Thyroid gland (tissue), 4 donors: Measurements from ENCODE around the gene TTI1.

Experiments used
- POLR2A ChIP-seq, 2 donors: fragments of 450-650 bp; IDR thresholded peaks; one replicate each; pipeline ENCODE4 v1.6.1; 2017; ENCODE audit warnings: antibody characterized with exemption in 2 of 2, mild to moderate bottlenecking in 2 of 2, moderate library complexity in 1 of 2
- TF ChIP-seq, protein P1 (sequence below), 6 experiments: fragments of 200-600 bp in 3 of 6; fragments of 450-650 bp in 3 of 6; sonication (generic) in 3 of 6; IDR thresholded peaks; one replicate each; pipeline ENCODE4 v1.5.1; 2016 to 2019; ENCODE audit warnings: antibody characterized with exemption in 6 of 6, mild to moderate bottlenecking in 2 of 6, inconsistent platforms in 1 of 6, moderate library complexity in 1 of 6

DNA sequence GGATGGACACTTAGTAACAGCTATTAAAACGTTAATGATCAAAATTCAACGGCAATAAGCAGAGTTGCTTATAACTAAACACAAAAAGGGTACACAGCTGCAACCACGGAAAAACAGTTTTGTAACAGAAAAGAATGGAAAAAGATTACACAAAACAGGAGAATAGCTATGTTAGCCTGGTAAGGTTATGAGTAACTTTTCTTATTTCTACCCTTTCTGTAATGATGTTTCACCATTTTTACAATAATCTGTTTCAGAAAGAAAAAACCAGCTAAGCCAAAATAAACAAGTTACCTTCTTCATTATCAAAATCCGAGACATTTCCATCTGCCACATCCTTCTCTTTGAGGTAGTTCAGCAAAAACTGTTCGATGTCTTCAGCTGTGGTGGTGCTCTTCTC, 27.4 kb downstream of the TTI1 start:
- no peak for TF ChIP-seq POLR2A (IDR thresholded peaks at IDR 0.05)
- TF ChIP-seq, protein P1, sequence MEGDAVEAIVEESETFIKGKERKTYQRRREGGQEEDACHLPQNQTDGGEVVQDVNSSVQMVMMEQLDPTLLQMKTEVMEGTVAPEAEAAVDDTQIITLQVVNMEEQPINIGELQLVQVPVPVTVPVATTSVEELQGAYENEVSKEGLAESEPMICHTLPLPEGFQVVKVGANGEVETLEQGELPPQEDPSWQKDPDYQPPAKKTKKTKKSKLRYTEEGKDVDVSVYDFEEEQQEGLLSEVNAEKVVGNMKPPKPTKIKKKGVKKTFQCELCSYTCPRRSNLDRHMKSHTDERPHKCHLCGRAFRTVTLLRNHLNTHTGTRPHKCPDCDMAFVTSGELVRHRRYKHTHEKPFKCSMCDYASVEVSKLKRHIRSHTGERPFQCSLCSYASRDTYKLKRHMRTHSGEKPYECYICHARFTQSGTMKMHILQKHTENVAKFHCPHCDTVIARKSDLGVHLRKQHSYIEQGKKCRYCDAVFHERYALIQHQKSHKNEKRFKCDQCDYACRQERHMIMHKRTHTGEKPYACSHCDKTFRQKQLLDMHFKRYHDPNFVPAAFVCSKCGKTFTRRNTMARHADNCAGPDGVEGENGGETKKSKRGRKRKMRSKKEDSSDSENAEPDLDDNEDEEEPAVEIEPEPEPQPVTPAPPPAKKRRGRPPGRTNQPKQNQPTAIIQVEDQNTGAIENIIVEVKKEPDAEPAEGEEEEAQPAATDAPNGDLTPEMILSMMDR (IDR thresholded peaks at IDR 0.05) = no peak
